ENCODE measurements around the gene DTHD1.

GRCh38 chr4:36338973-36339372 lies 57.6 kb downstream of the DTHD1 start:
- TF ChIP-seq CTCF (conservative IDR thresholded peaks at IDR 0.05; ENCODE audit: low read depth, low read length) (no peak), EZH2 (IDR thresholded peaks at IDR 0.05; ENCODE audit: low read length, unreplicated experiment) (no peak)

All from PC-3 (cell line).